ENCODE data around the gene F3. TPM values are rescaled to one million over a fixed set of nuclear protein-coding genes. Genes with fewer than 3 reads are reported as not detected.
"Not testable (repeated sequence)": the region's sequence is repeated elsewhere in the genome, so short reads cannot be mapped to it uniquely, and the experiment has no call there.

Gene F3
- total and polyA plus RNA-seq, 2 donors (not counting 1 experiment from before 2014, with no cell fraction given), result 0.25 TPM; not detected in 1

DNA sequence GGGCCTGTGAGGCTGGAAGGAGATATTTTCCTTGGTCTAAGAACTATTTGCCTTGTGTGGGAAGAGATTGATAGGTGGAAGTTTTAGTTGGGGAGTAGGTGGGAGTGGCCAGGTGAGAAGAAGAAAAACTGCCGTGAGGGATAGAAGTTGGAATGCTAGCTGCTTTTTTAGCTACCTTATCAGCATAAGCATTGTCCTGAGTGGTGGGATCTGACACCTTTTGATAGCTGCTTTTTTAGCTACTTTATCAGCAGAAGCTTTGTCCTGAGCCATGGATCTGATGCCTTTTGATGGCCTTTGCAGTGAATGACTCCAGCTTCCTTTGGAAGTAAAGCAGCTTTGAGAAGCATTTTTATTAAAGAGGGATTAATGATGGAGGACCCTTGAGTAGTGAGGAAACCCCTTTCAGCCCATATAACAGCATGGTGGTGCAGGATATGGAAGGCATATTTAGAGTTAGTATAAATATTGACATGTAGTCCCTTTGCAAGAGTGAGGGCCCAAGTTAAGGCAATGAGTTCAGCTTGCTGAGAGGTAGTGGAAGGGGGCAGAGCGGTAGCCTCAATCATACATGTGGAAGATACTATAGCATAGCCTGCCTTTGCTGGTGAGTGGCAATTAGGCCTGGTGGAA lies 26.5 kb upstream of the F3 start:
- 100% methylated on average over 2 of the region's 2 CpGs for WGBS (ENCODE audit: insufficient coverage)
- H3K27me3 Mint-ChIP-seq; H3K4me1 Mint-ChIP-seq; ATAC-seq (ENCODE audit: low read depth); intact Hi-C loops (cut with micrococcal nuclease); H3K9me3 Mint-ChIP-seq (ENCODE audit: insufficient read depth); H3K4me2 ChIP-seq (replicated peaks; ENCODE audit: low read depth, low read length, poor library complexity, severe bottlenecking); H2AFZ ChIP-seq (ENCODE audit: insufficient read depth, low read depth, low read length, poor library complexity, severe bottlenecking); H4K20me1 ChIP-seq (ENCODE audit: control insufficient read depth, insufficient read depth, low read length, poor library complexity, severe bottlenecking); H3K4me1 ChIP-seq (ENCODE audit: control insufficient read depth in 2 of 2, insufficient read depth in 2 of 2, low read length in 2 of 2); H3K27ac ChIP-seq (ENCODE audit: low read length in 2 of 2); H3K36me3 ChIP-seq (replicated peaks in 1 of 2; ENCODE audit: control extremely low read depth in 1 of 2, control insufficient read depth in 1 of 2, extremely low read depth in 1 of 2, insufficient read depth in 2 of 2, low read length in 1 of 2); CTCF ChIA-PET; H3K4me3 ChIP-seq (ENCODE audit: control extremely low read depth in 1 of 5, extremely low read depth in 1 of 5, insufficient read depth in 1 of 5, low read depth in 2 of 5, low read length in 4 of 5); H3K79me2 ChIP-seq (ENCODE audit: control insufficient read depth, insufficient read depth, low read length); H3K9ac ChIP-seq (ENCODE audit: low read length); DNase-seq; POLR2A ChIA-PET; H3K27me3 ChIP-seq (replicated peaks in 1 of 4; ENCODE audit: control extremely low read depth in 1 of 4, control insufficient read depth in 3 of 4, insufficient read depth in 4 of 4, low read length in 3 of 4); H3K4me3 Mint-ChIP-seq; H3K27ac Mint-ChIP-seq: not testable (repeated sequence)
- peaks cover 0 to 14% (median 0%) of the 10 kb centered on the region in 3 donors for H3K9me3 ChIP-seq (ENCODE audit: control extremely low read depth in 1 of 3, control insufficient read depth in 2 of 3, insufficient read depth in 1 of 3, low read length in 2 of 3)

DNA sequence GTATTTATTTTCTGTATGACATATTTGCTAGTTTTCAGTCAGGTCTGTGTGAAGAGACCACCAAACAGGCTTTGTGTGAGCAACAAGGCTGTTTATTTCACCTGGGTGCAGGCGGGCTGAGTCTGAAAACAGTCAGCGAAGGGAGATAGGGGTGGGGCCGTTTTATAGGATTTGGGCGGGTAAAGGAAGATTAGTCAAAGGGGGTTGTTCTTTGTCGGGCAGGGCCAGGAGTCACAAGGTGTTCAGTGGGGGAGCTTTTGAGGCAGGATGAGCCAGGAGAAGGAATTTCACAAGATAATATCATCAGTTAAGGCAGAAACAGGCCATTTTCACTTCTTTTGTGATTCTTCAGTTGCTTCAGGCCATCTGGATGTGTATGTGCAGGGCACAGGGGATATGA lies 24.9 kb upstream of the F3 start:
- H3K79me2 ChIP-seq (ENCODE audit: control insufficient read depth, insufficient read depth, low read length); H3K36me3 ChIP-seq (replicated peaks in 1 of 2; ENCODE audit: control extremely low read depth in 1 of 2, control insufficient read depth in 1 of 2, extremely low read depth in 1 of 2, insufficient read depth in 2 of 2, low read length in 1 of 2); H3K4me1 ChIP-seq (ENCODE audit: control insufficient read depth in 2 of 2, insufficient read depth in 2 of 2, low read length in 2 of 2); H3K27ac ChIP-seq (ENCODE audit: low read length in 2 of 2); H3K4me3 ChIP-seq (ENCODE audit: control extremely low read depth in 1 of 5, extremely low read depth in 1 of 5, insufficient read depth in 1 of 5, low read depth in 2 of 5, low read length in 4 of 5); H3K27me3 ChIP-seq (replicated peaks in 1 of 4; ENCODE audit: control extremely low read depth in 1 of 4, control insufficient read depth in 3 of 4, insufficient read depth in 4 of 4, low read length in 3 of 4); H3K27ac Mint-ChIP-seq; H3K4me3 Mint-ChIP-seq; H2AFZ ChIP-seq (ENCODE audit: insufficient read depth, low read depth, low read length, poor library complexity, severe bottlenecking); H3K4me1 Mint-ChIP-seq; intact Hi-C loops (cut with micrococcal nuclease); H3K9me3 Mint-ChIP-seq (ENCODE audit: insufficient read depth); H4K20me1 ChIP-seq (ENCODE audit: control insufficient read depth, insufficient read depth, low read length, poor library complexity, severe bottlenecking); POLR2A ChIA-PET; H3K4me2 ChIP-seq (replicated peaks; ENCODE audit: low read depth, low read length, poor library complexity, severe bottlenecking); H3K27me3 Mint-ChIP-seq; ATAC-seq (ENCODE audit: low read depth); H3K9ac ChIP-seq (ENCODE audit: low read length); DNase-seq; CTCF ChIA-PET: not testable (repeated sequence)
- 85% methylated on average over 5 of the region's 5 CpGs for WGBS (ENCODE audit: insufficient coverage)
- peaks cover 0 to 14% (median 0%) of the 10 kb centered on the region in 3 donors for H3K9me3 ChIP-seq (ENCODE audit: control extremely low read depth in 1 of 3, control insufficient read depth in 2 of 3, insufficient read depth in 1 of 3, low read length in 2 of 3)

Data from B cell (primary cell).